HepG2 (cell line): ENCODE measurements around the gene BPIFB6. TPM values are rescaled to one million over a fixed set of nuclear protein-coding genes. Genes with fewer than 3 reads are reported as not detected.

Source experiments
- ATAC-seq: fragments of 200-7000 bp; cut with Tn5 transposase; 3 replicates; pipeline ENCODE4 v1.9.1; 2020; ENCODE audit warnings: mild to moderate bottlenecking, moderate library complexity
- BruUV-seq: library from RNA; stranded (reverse); fragments of 400-500 nt; replicated peaks from 2 replicates; lab custom pipeline; 2021; lab: Mats Ljungman, UMichigan
- CTCF ChIA-PET: fragments of 300-600 bp; formaldehyde crosslinking; extraction: SDS; loops from one replicate; lab custom pipeline; 2021; ENCODE audit warnings: low total read pairs, inconsistent platforms, low intra/inter-chr PET ratio; lab: Yijun Ruan, JAX
- POLR2A ChIA-PET: fragments of 350-600 bp; sonication (Branson Sonifier 250); formaldehyde crosslinking; loops from one replicate; lab custom pipeline; 2020; ENCODE audit warnings: antibody characterized with exemption, inconsistent platforms; lab: Yijun Ruan, JAX
- DNase-seq: peaks from one replicate; pipeline ENCODE4 v3.0.0-alpha.2; 2015; ENCODE audit warnings: low spot score
- FAIRE-seq: peaks from 3 replicates; lab custom pipeline; 2011; peaks lifted over from hg19 to GRCh38; lab: Jason Lieb, UNC
- H2AFZ ChIP-seq: one replicate; pipeline ENCODE4 v1.6.1; 2011; ENCODE audit warnings: low read length, inconsistent platforms
- H3K27ac ChIP-seq: fragments of 300-600 bp; 3 replicates; pipeline ENCODE4 v1.8.0; 2011; ENCODE audit warnings: mixed run types, mild to moderate bottlenecking, mixed read lengths, low read length, inconsistent platforms; ENCODE audit not compliant: insufficient read depth; ENCODE audit errors: extremely low read length
- H3K27me3 ChIP-seq, 2 experiments: fragments of 200-600 bp in 1 of 2; 2 replicates in 1 of 2; 3 replicates in 1 of 2; pipeline versions ENCODE4 v1.6.0 to v1.8.0; 2011; ENCODE audit warnings: low read length in 2 of 2, mild to moderate bottlenecking in 2 of 2, moderate library complexity in 2 of 2, inconsistent platforms in 1 of 2; ENCODE audit not compliant: insufficient read depth in 2 of 2, control insufficient read depth in 1 of 2
- H3K36me3 ChIP-seq, 2 experiments: fragments of 200-600 bp in 1 of 2; replicated peaks in 1 of 2; 2 replicates in 1 of 2; 3 replicates in 1 of 2; pipeline versions ENCODE4 v1.5.1 to v1.8.0; 2011; ENCODE audit warnings: low read length in 2 of 2, inconsistent platforms in 1 of 2; ENCODE audit not compliant: insufficient read depth in 2 of 2, control insufficient read depth in 1 of 2
- H3K4me1 ChIP-seq: 2 replicates; pipeline ENCODE4 v1.5.1; 2012; ENCODE audit warnings: low read length, inconsistent platforms; ENCODE audit not compliant: insufficient read depth
- H3K4me2 ChIP-seq: 2 replicates; pipeline ENCODE4 v1.6.0; 2011; ENCODE audit warnings: low read depth, low read length, inconsistent platforms
- H3K4me3 ChIP-seq, 3 experiments: fragments of 200-600 bp in 1 of 3; sonication (generic), shearing (Covaris generic) in 1 of 3; replicated peaks in 1 of 3; 2 replicates each; pipeline ENCODE4 v1.5.1; 2011 to 2016; ENCODE audit warnings: low read length in 3 of 3, inconsistent platforms in 2 of 3, low read depth in 2 of 3, mild to moderate bottlenecking in 2 of 3, control low read depth in 1 of 3, mixed read lengths in 1 of 3; ENCODE audit not compliant: insufficient read depth in 1 of 3
- H3K79me2 ChIP-seq: one replicate; pipeline ENCODE4 v1.6.1; 2011; ENCODE audit warnings: low read length, inconsistent platforms; ENCODE audit not compliant: insufficient read depth
- H3K9ac ChIP-seq: 2 replicates; pipeline ENCODE4 v1.6.0; 2011; ENCODE audit warnings: mild to moderate bottlenecking, low read depth, low read length, inconsistent platforms; ENCODE audit not compliant: insufficient read depth
- H3K9me3 ChIP-seq: 2 replicates; pipeline ENCODE4 v1.5.1; 2012; ENCODE audit warnings: mild to moderate bottlenecking, low read length
- H4K20me1 ChIP-seq: 2 replicates; pipeline ENCODE4 v1.6.0; 2011; ENCODE audit warnings: inconsistent platforms, mild to moderate bottlenecking, low read length, moderate library complexity; ENCODE audit not compliant: insufficient read depth
- ATAD3A ChIP-seq: sonication (generic); formaldehyde crosslinking; IDR thresholded peaks from 2 replicates; pipeline ENCODE4 v1.4.0; 2020; ENCODE audit warnings: missing genetic modification reagents
- FLYWCH1 ChIP-seq: sonication (generic); formaldehyde crosslinking; IDR thresholded peaks from 2 replicates; pipeline ENCODE4 v1.8.1; 2023; ENCODE audit warnings: mild to moderate bottlenecking, missing genetic modification reagents
- FOXK1 ChIP-seq: sonication (generic); formaldehyde crosslinking; IDR thresholded peaks from 2 replicates; pipeline ENCODE4 v1.4.0; 2020; ENCODE audit warnings: low read depth, missing genetic modification reagents, borderline replicate concordance
- HINFP ChIP-seq: sonication (generic); formaldehyde crosslinking; IDR thresholded peaks from 2 replicates; pipeline ENCODE4 v1.4.0; 2020; ENCODE audit warnings: low read depth, mild to moderate bottlenecking, missing genetic modification reagents
- LRRFIP1 ChIP-seq: sonication (generic); formaldehyde crosslinking; conservative IDR thresholded peaks from 2 replicates; pipeline ENCODE4 v1.4.0; 2020; ENCODE audit warnings: missing genetic modification reagents
- MTA3 ChIP-seq: sonication (generic); formaldehyde crosslinking; IDR thresholded peaks from 2 replicates; pipeline ENCODE4 v1.4.0; 2020; ENCODE audit warnings: missing genetic modification reagents
- NFIB ChIP-seq: sonication (generic); formaldehyde crosslinking; IDR thresholded peaks from 2 replicates; pipeline ENCODE4 v1.9.0; 2021; ENCODE audit warnings: missing genetic modification reagents, mild to moderate bottlenecking, borderline replicate concordance
- RARA ChIP-seq: IDR thresholded peaks from 2 replicates; pipeline ENCODE4 v1.6.1; 2016; ENCODE audit warnings: missing genetic modification reagents, missing compliant biosample characterization
- SP140L ChIP-seq: sonication (generic); formaldehyde crosslinking; IDR thresholded peaks from 2 replicates; pipeline ENCODE4 v1.4.0; 2020; ENCODE audit warnings: missing genetic modification reagents, borderline replicate concordance
- SP5 ChIP-seq: IDR thresholded peaks from 2 replicates; pipeline ENCODE4 v1.6.1; 2016; ENCODE audit warnings: low read depth, borderline replicate concordance
- WGBS: methylation state at CpG from one replicate; pipeline ENCODE4 v1.1.6; 2017; ENCODE audit warnings: low lambda C conversion rate; 5-methylcytosine and 5-hydroxymethylcytosine counted together
- in situ Hi-C: cut with HindIII; loops from 2 replicates; pipeline ENCODE4 v1.10.0; 2017; ENCODE audit warnings: low pct_unique_long_range_greater_than_20kb; ENCODE audit not compliant: extremely low pct_ligation_motif_present
- intact Hi-C: fragments of 100-400 bp; cut with micrococcal nuclease; formaldehyde crosslinking; loops from one replicate; pipeline ENCODE4 v1.10.0; 2022; ENCODE audit not compliant: unreplicated experiment
- polyA plus RNA-seq, 8 experiments: library from polyadenylated mRNA; depleted of rRNA in 3 of 8; stranded (reverse) in 7 of 8; unstranded in 1 of 8; fragments of >200 nt; fragmentation: Illumina TruSeq in 4 of 8; extraction: Trizol in 4 of 8; gene quantifications; 2 replicates each; pipeline versions ENCODE4 v1.2.1 to v1.2.3, GENCODE V29; 2011 to 2016; ENCODE audit warnings: low read depth in 4 of 8, missing spikeins in 1 of 8, mixed read lengths in 1 of 8; ENCODE audit not compliant: insufficient read depth in 1 of 8
- total RNA-seq, 5 experiments: library from RNA; depleted of rRNA; stranded (reverse); fragments of >200 nt; fragmentation: Illumina TruSeq; extraction: Trizol; gene quantifications; 2 replicates each; pipeline ENCODE4 v1.2.3, GENCODE V29; 2016; ENCODE audit warnings: low read depth in 1 of 5
- TF ChIP-seq, protein P1 (sequence below): sonication (generic); formaldehyde crosslinking; IDR thresholded peaks from 2 replicates; pipeline ENCODE4 v1.8.0; 2022; ENCODE audit warnings: low read depth, missing genetic modification reagents

BPIFB6 gene
- total and polyA plus RNA-seq, 2 of the 13 experiments (the other 11 are each of a cell fraction or from before 2014, with no cell fraction given), result 0.13 to 1.7 TPM

- ChIA-PET POLR2A (no interaction called here), CTCF (no interaction called here)
- Histone ChIP-seq H4K20me1 (no peaks in the 10 kb centered on the region), H3K79me2 (no peaks in the 10 kb centered on the region), H3K27me3 (peaks cover 4 to 50% of the 10 kb centered on the region in 2 experiments; a peak in 4 of 5 replicates), H3K4me3 (no peak overlapping the region), H3K9me3 (no peaks in the 10 kb centered on the region), H3K4me2 (no peak overlapping the region), H3K9ac (no peak overlapping the region), H3K36me3 (no peaks in the 10 kb centered on the region), H2AFZ (no peak overlapping the region), H3K27ac (no peak overlapping the region), H3K4me1 (no peaks in the 10 kb centered on the region)
- DNase-seq, result no peak
- intact Hi-C loops (no loop called here), in situ Hi-C loops (no loop called here)
- WGBS, result 14% methylated on average over 9 of the region's 9 CpGs
- BruUV-seq, result no TSS peak
- peak; percentile 26 for FAIRE-seq
- ATAC-seq, result peak; percentile 22; the same call in 2 of the 3 replicates
- TF ChIP-seq ATAD3A (CRISPR knock-in tag) (no peak), RARA (CRISPR knock-in tag) (no peak), SP5 (CRISPR knock-in tag) (no peak), HINFP (no peak), MTA3 (CRISPR knock-in tag) (no peak), FOXK1 (CRISPR knock-in tag) (no peak), LRRFIP1 (no peak), FLYWCH1 (CRISPR knock-in tag) (no peak), NFIB (CRISPR knock-in tag) (no peak), SP140L (no peak)
- TF ChIP-seq, protein P1, sequence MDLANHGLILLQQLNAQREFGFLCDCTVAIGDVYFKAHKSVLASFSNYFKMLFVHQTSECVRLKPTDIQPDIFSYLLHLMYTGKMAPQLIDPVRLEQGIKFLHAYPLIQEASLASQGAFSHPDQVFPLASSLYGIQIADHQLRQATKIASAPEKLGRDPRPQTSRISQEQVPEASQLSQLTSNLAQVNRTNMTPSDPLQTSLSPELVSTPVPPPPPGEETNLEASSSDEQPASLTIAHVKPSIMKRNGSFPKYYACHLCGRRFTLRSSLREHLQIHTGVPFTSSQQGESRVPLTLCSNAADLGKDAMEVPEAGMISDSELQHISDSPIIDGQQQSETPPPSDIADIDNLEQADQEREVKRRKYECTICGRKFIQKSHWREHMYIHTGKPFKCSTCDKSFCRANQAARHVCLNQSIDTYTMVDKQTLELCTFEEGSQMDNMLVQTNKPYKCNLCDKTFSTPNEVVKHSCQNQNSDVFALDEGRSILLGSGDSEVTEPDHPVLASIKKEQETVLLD (CRISPR knock-in tag), result no peak
Measured at GRCh38 chr20:33062105-33062824, 30.8 kb downstream of the BPIFB6 start.
